ENCODE results near the gene DPP6. TPM values are rescaled to one million over a fixed set of nuclear protein-coding genes. Genes with fewer than 3 reads are reported as not detected.

Gene DPP6
- total RNA-seq, 3 donors from 2014 or later (not counting 1 experiment from before 2014, with no cell fraction given): not detected

DNA sequence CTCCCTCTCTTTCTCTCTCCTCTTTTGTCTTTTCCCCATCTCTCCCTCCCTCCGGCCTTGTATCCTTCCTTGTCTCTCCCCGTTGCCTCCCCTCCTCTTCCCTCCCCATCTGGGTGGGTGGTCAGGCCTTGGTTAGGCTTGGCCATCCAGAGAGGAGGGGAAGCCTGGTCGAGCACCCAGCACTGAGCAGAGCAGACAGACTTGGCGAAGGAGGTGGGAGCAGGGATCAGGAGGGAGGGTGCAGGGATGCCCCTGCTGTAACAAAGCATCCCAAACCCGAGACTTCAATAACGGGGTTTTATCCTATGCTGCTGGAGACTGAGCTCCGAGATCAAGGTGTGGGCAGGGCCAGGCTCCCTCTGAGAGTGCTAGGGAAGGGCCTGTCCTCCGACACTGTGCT is 853.4 kb downstream of the DPP6 start:
- WGBS (ENCODE audit: insufficient coverage): 76% methylated on average over 7 of the region's 8 CpGs
- no peak overlapping the region for H3K27ac ChIP-seq (ENCODE audit: low read length)
- H3K4me3 Mint-ChIP-seq: no peak overlapping the region
- ATAC-seq (no peak), DNase-seq (no peak)
- H3K27ac Mint-ChIP-seq: no peak overlapping the region
- peaks cover 0 to 6% of the 10 kb centered on the region in 2 donors for H3K27me3 Mint-ChIP-seq (ENCODE audit: low read depth in 2 of 2)
- no peak overlapping the region for H3K4me3 ChIP-seq (ENCODE audit: low read length)
- TF ChIP-seq, protein P1, sequence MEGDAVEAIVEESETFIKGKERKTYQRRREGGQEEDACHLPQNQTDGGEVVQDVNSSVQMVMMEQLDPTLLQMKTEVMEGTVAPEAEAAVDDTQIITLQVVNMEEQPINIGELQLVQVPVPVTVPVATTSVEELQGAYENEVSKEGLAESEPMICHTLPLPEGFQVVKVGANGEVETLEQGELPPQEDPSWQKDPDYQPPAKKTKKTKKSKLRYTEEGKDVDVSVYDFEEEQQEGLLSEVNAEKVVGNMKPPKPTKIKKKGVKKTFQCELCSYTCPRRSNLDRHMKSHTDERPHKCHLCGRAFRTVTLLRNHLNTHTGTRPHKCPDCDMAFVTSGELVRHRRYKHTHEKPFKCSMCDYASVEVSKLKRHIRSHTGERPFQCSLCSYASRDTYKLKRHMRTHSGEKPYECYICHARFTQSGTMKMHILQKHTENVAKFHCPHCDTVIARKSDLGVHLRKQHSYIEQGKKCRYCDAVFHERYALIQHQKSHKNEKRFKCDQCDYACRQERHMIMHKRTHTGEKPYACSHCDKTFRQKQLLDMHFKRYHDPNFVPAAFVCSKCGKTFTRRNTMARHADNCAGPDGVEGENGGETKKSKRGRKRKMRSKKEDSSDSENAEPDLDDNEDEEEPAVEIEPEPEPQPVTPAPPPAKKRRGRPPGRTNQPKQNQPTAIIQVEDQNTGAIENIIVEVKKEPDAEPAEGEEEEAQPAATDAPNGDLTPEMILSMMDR (IDR thresholded peaks at IDR 0.05): no peak
- intact Hi-C loops (cut with micrococcal nuclease): no loop called here
- H3K4me1 ChIP-seq (ENCODE audit: control insufficient read depth, insufficient read depth, low read length): peaks cover 8% of the 10 kb centered on the region
- no peaks in the 10 kb centered on the region for H3K36me3 ChIP-seq (ENCODE audit: control insufficient read depth, insufficient read depth, low read length)
- no peaks in the 10 kb centered on the region for H3K36me3 Mint-ChIP-seq
- no peaks in the 10 kb centered on the region for H3K9me3 Mint-ChIP-seq
- no peaks in the 10 kb centered on the region for H3K9me3 ChIP-seq (ENCODE audit: control insufficient read depth, insufficient read depth, low read length)
- H3K27me3 ChIP-seq (ENCODE audit: control insufficient read depth, insufficient read depth, low read length): no peaks in the 10 kb centered on the region
- H3K4me1 Mint-ChIP-seq: no peaks in the 10 kb centered on the region

DNA sequence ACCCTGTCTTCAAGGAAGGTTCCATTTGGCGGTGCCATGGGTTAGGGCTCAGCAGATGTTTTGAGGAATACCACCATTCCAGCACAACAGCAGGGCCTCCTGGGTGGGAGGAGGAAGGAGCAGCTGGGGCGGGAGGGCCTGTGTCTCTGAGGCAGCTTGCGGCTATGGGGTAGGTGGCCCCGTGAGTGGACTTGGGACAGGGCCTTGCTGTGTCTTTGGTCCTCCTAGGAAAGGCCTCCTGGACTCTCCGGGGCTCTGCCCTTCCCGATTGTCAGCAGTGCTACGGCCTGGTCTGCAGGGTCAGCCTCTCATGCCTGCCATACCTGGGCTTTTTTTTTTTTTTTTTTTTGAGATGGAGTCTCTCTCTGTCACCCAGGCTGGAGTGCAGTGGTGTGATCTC is 854.0 kb downstream of the DPP6 start:
- DNase-seq (no peak), ATAC-seq (no peak)
- H3K27ac ChIP-seq (ENCODE audit: low read length): no peak overlapping the region
- H3K27ac Mint-ChIP-seq: no peak overlapping the region
- no peak overlapping the region for H3K4me3 ChIP-seq (ENCODE audit: low read length)
- peaks cover 2% of the 10 kb centered on the region for H3K9me3 ChIP-seq (ENCODE audit: control insufficient read depth, insufficient read depth, low read length)
- no peak overlapping the region for H3K4me3 Mint-ChIP-seq
- 93% methylated on average over 7 of the region's 7 CpGs for WGBS (ENCODE audit: insufficient coverage)
- H3K4me1 Mint-ChIP-seq: no peaks in the 10 kb centered on the region
- peaks cover 8% of the 10 kb centered on the region for H3K4me1 ChIP-seq (ENCODE audit: control insufficient read depth, insufficient read depth, low read length)
- TF ChIP-seq, protein P1 (IDR thresholded peaks at IDR 0.05): no peak
- H3K36me3 Mint-ChIP-seq: no peaks in the 10 kb centered on the region
- H3K27me3 Mint-ChIP-seq (ENCODE audit: low read depth in 2 of 2): peaks cover 0 to 7% of the 10 kb centered on the region in 2 donors
- no peaks in the 10 kb centered on the region for H3K36me3 ChIP-seq (ENCODE audit: control insufficient read depth, insufficient read depth, low read length)
- intact Hi-C loops (cut with micrococcal nuclease): no loop called here
- H3K9me3 Mint-ChIP-seq: peaks cover under 1% of the 10 kb centered on the region in 2 donors
- no peaks in the 10 kb centered on the region for H3K27me3 ChIP-seq (ENCODE audit: control insufficient read depth, insufficient read depth, low read length)

DNA sequence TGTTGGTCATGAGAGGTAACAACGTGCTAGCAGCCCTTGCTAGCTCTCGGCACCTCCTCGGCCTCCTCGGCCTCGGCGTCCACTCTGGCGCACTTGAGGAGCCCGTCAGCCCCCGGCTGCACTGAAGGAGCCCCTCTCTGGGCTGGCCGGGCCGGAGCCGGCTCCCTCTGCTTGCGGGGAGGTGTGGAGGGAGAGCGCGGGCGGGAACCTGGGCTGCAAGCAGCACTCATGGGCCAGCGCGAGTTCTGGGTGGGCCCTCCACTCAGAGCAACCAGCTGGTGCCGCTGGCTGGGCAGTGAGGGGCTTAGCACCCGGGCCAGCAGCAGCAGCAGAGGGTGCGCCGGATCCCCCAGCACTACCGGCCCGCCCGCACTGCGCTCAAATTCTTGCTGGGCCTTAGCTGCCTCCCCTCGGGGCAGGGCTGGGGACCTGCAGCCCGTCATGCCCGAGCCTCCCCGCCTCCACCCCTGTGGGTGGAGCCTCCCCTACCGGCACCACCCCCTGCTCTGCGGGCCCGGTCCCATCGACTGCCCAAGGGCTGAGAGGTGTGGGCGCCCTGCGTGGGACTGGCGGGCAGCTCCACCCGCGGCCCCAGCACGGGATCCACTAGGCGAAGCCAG is 854.6 kb downstream of the DPP6 start:
- intact Hi-C loops (cut with micrococcal nuclease): no loop called here
- H3K4me3 ChIP-seq (ENCODE audit: low read length): no peak overlapping the region
- Mint-ChIP-seq H3K4me1 (no peaks in the 10 kb centered on the region), H3K27ac (no peak overlapping the region), H3K36me3 (no peaks in the 10 kb centered on the region), H3K4me3 (no peak overlapping the region), H3K27me3 (ENCODE audit: low read depth in 2 of 2) (peaks cover 0 to 10% of the 10 kb centered on the region in 2 donors), H3K9me3 (peaks cover 2 to 4% of the 10 kb centered on the region in 2 donors)
- H3K27me3 ChIP-seq (ENCODE audit: control insufficient read depth, insufficient read depth, low read length): no peaks in the 10 kb centered on the region
- H3K36me3 ChIP-seq (ENCODE audit: control insufficient read depth, insufficient read depth, low read length): no peaks in the 10 kb centered on the region
- ATAC-seq: no peak
- peaks cover 8% of the 10 kb centered on the region for H3K4me1 ChIP-seq (ENCODE audit: control insufficient read depth, insufficient read depth, low read length)
- H3K9me3 ChIP-seq (ENCODE audit: control insufficient read depth, insufficient read depth, low read length): peaks cover 2% of the 10 kb centered on the region
- no peak for DNase-seq
- no peak overlapping the region for H3K27ac ChIP-seq (ENCODE audit: low read length)
- WGBS (ENCODE audit: insufficient coverage): 93% methylated on average over 41 of the region's 41 CpGs
- TF ChIP-seq, protein P1 (IDR thresholded peaks at IDR 0.05): no peak

Data from natural killer cell (primary cell).